Esophagus muscularis mucosa (tissue), 4 donors: Measurements from ENCODE around the gene UBE2V1.

Experiments
- EP300 ChIP-seq: sonication (generic); formaldehyde crosslinking; IDR thresholded peaks from one replicate; pipeline ENCODE4 v1.6.1; 2017; ENCODE audit warnings: antibody characterized with exemption
- POLR2A ChIP-seq: fragments of 450-650 bp; IDR thresholded peaks from one replicate; pipeline ENCODE4 v1.6.1; 2017; ENCODE audit warnings: antibody characterized with exemption, moderate library complexity, mild to moderate bottlenecking, low read depth
- POLR2AphosphoS5 ChIP-seq, 2 donors: sonication (generic); formaldehyde crosslinking; IDR thresholded peaks; one replicate each; pipeline ENCODE4 v1.6.1; 2017; ENCODE audit warnings: antibody characterized with exemption in 2 of 2
- TF ChIP-seq, protein P1 (sequence below), 3 experiments: fragments of 200-600 bp in 2 of 3; fragments of 450-650 bp in 1 of 3; sonication (generic) in 2 of 3; IDR thresholded peaks; one replicate each; pipeline ENCODE4 v1.5.1; 2017 to 2019; ENCODE audit warnings: antibody characterized with exemption in 3 of 3, mild to moderate bottlenecking in 2 of 3, moderate library complexity in 1 of 3

DNA sequence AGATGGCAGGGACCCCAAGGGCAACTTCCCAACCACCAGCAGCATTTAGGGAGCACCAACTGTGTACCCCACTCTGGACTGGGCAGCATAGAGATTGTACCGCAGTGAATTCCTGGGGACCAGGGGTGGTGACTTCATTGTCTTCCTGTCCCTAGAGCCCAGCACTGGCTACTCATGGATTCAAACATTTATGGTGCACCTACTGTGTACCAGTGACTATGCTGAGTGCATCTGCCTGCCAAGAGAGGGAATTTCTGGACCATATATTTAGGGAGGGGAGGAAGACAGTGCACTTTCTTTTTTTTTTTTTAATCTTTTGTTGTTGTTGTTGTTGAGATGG is 55.3 kb downstream of the UBE2V1 start:
- TF ChIP-seq, protein P1, sequence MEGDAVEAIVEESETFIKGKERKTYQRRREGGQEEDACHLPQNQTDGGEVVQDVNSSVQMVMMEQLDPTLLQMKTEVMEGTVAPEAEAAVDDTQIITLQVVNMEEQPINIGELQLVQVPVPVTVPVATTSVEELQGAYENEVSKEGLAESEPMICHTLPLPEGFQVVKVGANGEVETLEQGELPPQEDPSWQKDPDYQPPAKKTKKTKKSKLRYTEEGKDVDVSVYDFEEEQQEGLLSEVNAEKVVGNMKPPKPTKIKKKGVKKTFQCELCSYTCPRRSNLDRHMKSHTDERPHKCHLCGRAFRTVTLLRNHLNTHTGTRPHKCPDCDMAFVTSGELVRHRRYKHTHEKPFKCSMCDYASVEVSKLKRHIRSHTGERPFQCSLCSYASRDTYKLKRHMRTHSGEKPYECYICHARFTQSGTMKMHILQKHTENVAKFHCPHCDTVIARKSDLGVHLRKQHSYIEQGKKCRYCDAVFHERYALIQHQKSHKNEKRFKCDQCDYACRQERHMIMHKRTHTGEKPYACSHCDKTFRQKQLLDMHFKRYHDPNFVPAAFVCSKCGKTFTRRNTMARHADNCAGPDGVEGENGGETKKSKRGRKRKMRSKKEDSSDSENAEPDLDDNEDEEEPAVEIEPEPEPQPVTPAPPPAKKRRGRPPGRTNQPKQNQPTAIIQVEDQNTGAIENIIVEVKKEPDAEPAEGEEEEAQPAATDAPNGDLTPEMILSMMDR (IDR thresholded peaks at IDR 0.05) = no peak
- TF ChIP-seq POLR2A (no peak), EP300 (no peak), POLR2AphosphoS5 (IDR thresholded peaks at IDR 0.05) (no peak)
